Measurements from ENCODE around the gene PLEKHN1.
"Not testable (repeated sequence)": the region's sequence is repeated elsewhere in the genome, so short reads cannot be mapped to it uniquely, and the experiment has no call there.

Gene PLEKHN1

DNA sequence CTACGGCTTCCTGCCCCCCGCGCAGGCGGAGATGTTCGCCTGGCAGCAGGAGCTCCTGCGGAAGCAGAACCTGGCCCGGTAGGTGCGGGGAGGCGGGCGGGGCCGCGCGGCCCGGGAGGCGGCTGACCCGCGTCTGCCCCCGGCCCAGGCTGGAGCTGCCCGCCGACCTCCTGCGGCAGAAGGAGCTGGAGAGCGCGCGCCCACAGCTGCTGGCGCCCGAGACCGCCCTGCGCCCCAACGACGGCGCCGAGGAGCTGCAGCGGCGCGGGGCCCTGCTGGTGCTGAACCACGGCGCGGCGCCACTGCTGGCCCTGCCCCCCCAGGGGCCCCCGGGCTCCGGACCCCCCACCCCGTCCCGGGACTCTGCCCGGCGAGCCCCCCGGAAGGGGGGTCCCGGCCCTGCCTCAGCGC, 23.9 kb upstream of the PLEKHN1 start:
- DNase-seq (ENCODE audit: low read depth): no peak

DNA sequence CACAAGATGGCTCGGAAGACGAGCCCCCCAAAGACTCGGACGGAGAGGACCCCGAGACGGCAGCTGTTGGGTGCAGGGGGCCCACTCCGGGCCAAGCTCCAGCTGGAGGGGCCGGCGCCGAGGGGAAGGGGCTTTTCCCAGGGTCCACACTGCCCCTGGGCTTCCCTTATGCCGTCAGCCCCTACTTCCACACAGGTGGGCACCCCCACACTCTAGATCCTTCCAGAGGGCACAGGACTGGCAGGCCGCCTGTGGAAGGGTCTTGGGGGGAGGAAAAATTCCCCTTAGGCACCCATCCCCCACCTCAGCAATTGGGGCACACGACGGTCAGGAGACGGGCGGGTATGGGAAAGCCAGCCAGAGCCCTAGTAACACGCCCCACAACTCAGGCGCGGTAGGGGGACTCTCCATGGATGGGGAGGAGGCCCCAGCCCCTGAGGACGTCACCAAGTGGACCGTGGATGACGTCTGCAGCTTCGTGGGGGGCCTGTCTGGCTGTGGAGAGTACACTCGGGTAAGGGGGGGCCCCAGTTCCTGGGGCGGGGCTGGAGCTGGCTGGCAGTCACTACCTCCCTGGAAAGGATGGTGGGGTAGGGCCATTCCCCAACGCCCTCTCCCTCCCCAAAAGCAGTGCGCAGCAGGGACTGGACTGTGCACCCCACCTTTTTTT, 23.3 kb upstream of the PLEKHN1 start:
- no peak for DNase-seq (ENCODE audit: low read depth)

DNA sequence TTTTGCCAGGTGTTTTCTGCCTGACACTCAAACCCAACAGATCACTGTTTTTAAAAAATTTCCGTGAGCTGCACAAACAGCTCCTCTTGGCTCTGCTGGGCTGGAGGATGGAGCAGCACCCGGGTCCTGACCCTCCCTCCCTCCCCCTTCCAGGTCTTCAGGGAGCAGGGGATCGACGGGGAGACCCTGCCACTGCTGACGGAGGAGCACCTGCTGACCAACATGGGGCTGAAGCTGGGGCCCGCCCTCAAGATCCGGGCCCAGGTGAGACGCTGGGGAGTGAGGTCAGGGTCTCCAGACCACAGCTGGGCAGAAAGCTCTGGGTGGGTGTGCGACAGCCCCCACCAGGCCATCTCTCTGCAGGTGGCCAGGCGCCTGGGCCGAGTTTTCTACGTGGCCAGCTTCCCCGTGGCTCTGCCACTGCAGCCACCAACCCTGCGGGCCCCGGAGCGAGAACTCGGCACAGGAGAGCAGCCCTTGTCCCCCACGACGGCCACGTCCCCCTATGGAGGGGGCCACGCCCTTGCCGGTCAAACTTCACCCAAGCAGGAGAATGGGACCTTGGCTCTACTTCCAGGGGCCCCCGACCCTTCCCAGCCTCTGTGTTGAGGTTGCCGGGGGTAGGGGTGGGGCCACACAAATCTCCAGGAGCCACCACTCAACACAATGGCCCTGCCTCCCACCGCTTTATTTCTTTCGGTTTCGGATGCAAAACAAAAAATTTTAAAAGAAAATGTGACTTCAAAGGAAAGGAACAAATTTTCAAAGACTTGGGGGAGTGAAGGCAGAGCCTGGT, 22.5 kb upstream of the PLEKHN1 start:
- no peak for DNase-seq (ENCODE audit: low read depth)

DNA sequence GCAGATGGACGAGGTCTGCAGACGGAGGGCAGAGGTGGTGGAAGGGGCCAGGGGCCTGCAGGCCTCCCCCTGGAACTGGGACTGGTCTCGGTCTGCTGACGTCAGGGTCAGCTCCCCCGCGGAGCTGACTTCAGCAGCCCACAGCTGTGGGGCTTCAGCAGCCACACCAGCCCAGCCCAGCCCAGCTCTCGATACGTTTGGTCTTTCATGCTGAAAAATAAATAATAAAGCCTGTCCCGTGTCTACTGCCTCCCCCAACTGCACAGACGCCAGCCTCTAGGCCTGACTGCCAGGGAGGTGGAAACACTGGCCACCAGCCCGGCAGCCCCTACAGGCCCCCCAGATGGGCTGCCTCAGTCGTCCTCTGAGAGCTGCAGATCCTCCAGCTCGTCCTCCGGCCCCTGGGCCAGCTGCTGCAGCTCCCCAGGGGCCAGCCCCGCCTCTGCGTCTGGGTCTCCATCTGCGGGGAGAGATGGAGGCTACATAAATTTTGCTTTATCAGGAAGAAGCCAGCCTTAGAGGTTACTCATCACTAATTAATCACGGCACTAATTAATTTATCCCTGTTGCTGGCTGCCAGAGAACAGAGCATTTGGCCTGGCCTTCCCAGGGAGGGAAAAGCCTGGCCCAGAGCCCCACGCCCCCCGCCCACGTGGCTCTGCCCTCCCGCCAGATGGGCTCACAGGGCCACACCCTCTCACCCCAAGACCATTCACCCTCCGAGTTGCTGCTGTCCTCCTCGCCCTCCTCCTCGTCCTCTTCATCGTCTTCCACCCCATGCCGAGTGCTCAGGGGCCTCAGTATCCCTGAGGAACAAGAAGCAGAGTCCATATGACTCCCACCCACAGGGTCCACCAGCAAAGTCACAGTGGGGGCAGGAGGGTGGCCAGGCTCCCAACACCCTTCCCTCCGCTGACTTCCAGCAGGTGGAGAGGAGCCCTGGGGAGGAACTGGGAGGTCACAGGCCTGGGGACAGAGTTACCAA, 21.6 kb upstream of the PLEKHN1 start:
- DNase-seq (ENCODE audit: low read depth): no peak

DNA sequence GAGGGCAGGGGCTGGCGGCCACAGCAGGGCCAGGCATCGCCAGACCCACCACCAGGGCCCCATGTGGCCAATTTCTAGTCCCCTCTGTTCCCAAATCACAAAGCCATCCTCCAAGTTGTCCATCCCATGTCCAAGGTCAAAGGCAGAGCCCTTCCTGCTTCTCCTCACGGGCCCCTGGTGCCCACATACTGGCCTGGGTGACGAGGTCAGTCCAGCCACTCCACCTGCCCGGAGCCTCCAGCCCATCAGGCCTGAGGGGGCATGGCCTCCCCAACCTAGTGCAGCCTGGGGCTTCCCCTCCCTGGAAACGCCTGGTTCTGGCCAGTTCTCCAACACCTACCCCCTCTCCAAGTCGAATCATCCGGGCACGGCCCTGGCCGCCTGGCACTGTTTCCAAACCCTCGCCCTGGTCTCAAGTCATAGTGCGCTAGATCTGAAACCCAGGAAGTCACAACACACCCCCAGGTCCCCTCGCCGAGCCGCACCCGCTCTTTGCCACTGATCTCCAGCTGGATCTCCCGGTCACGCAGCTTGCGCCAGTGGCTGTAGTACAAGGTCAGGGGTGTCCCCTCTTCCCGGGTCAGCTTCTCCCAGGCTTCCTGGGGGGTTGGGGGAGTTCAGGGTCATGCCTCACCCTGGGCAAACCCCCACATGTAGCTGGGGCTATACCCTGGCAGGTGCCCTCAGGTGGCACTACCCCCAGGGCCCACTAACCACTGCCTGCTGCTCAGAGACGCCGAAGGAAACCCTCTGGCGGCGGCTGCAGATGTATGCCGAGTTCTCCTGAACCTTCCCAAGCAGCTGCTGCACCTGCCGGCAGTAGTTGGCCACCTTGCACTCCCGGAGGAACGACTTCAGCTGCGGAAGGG, 20.4 kb upstream of the PLEKHN1 start:
- no peak for DNase-seq (ENCODE audit: low read depth)

DNA sequence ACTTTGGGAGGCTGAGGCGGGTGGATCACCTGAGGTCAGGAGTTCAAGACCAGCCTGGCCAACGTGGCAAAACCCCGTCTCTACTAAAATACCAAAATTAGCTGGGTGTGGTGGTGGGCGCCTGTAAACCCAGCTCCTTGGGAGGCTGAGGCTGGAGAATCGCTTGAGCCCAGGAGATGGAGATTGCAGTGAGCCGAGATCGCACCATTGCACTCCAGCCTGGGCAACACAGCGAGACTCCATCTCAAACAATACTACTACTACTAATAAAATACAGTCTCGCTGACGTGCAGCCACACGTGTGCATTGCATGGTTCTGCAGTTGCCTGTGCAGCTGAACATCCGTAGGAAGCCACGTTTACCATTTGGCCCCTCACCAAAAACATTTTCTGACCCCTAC, 19.5 kb upstream of the PLEKHN1 start:
- DNase-seq (ENCODE audit: low read depth): not testable (repeated sequence)

DNA sequence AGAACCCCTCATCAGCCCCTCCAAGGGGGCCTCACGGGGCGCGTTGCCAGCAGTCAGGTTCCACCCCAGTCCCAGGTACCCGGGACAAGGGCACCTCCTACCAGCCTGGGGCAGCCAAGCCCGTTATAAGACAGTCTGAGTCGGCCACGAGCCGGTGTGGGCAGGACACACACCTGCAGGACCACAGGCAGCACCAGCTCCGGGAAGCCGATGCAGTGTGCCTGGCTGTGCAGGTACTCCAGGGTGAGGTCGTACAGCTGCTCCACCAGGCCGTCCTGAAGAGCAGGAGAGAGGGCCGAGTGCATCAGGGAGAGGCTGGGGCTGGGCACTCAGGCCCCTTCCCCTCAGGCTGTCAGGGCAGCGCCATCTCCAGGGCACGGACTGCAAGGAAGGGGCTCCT, 18.3 kb upstream of the PLEKHN1 start:
- DNase-seq (ENCODE audit: low read depth): no peak

DNA sequence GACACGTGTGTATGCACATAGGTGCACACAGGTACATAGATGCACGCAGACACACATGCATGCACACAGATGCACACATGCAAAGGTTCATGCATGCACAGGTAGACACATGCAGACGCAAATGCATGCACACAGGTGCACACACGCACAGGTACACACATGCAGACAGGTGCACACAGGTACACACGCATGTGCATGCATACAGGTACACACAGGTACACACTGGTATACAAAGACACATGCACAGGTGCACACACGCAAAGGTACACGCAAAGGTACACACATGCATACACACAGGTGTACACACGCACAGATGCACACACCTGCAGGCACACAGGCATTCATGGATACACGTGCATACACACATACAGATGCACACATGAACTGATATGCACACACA, 16.0 kb upstream of the PLEKHN1 start:
- no peak for DNase-seq (ENCODE audit: low read depth)

DNA sequence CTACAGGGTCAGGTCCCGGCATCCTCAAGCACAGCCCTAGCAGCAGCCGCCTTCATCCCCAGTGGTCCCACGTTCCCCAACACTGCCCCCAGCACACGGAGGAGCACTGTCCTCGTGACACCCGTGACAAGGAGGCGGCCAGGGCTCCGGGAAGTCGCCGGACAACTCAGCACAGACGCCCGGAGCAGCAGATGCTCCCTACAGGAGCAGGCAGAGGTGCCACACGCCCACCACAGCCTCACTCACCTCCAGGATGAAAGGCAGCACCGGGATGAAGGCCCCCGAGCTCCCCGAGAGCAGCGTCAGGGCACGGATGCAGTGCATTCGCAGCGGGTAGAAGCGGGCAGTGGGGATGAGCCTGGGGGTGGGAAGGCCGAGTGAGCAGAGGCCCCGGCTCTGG, 15.4 kb upstream of the PLEKHN1 start:
- no peak for DNase-seq (ENCODE audit: low read depth)

DNA sequence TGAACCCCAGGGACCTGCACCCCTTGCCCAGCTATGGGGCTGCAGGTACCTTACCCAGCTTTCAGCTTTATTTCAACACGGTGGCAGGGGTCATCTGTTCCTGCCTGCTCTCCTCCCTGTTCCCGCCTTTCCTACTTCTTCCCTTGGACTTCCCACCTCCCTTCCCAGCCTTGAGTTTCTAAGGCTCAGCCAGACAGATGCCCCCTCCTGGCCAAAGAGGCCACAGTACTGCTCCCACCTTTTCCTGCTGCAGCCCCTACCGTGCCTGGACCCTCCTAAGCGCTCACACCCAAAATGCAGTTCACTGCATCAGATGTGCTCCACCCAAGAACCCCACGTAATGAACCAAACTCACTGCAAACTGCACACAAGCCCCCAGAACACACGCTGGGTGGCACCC, 14.9 kb upstream of the PLEKHN1 start:
- no peak for DNase-seq (ENCODE audit: low read depth)

DNA sequence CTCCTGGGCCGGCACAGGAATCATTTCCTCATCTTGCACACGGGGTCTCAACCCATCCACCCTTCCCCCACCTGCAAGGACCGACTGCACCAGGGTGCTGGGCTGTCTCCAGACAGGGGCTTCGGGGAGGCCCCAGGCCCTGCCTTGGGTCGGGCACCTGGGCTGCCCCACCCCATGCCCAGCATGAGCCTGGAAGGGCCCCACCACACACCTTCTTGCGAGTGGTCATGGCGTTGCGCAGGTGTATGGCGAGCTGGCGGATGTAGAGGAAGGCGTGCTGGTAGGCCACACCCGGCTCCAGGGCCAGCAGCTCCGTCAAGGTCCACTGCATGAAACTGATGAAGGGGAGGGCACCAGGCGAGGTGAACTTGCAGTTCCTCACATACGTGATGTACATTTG, 14.1 kb upstream of the PLEKHN1 start:
- no peak for DNase-seq (ENCODE audit: low read depth)

DNA sequence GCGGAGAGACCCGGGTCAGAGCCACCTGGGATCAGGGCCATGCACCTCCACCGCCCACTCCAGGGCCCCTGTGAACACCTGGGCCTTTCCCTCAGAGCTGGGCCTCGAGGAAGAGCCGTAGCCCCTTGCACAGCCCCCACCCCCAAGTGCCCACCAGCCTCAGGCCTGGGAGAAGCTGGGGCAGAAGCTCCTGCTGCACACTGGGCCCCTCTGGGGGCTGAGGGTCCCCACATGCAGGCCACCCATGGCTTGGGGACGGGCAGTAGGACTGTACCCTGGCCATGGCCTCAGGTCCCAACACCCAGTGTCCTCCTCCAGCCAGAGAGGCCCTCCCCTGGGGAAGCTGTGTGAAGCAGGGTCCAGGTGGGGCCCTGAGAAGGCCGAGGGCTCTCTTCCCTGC, 13.7 kb upstream of the PLEKHN1 start:
- DNase-seq (ENCODE audit: low read depth): no peak

DNA sequence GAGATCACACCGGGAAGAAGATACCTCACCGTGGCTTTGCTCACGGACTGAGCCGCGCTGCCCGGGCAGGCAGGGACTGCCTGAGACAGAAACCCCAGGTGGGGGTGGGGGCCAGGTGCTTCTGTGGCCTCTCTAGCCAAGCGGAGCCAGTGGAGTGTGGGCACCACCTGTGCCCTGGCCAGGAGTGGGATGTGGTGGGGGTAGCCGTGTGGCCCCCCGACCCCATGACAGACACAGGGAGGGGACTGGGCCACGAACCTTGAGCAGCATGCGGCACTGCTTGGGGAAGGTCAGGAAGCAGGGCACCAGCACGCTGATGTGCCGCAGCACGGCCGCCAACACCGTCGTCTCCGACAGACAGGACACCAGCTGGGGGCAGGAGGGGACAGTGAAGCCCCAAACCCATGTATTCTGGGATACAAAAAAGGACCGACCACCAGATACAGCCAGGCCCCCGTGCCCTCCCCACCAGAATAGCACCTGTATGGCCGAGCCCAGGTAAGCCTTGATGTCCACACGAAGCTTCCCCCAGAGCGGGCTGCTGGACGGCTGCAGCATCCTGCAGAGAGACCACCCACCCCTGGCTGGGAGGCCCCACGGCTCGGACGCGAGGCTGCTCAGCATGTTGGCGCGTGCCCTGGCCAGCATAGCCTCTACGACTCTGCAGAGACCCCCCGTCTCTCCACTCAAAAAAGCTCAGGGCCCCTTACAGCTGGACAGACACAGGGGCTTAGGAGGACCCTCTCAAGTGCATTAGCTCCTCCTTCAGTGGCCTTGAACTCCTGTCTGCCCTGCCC, 12.6 kb upstream of the PLEKHN1 start:
- no peak for DNase-seq (ENCODE audit: low read depth)

DNA sequence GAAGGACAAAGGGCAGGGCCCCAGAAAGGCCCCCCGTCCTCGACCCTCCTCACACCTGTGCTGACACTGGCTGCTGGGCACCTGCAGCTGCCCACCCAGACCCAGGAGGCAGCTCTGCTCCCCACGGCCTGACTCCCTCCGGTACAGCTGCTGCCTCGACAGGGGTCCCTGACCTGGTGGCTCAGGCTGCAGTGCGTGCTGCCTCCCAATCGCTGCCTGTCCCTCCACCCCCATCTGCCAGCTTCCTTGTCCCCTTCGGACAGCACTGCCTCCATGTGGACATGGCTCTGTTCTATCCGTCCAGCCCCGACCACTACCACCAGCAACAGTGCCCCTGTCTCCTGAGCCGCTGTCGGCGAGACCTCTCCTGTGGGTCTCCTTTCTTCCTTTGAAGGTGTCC, 11.4 kb upstream of the PLEKHN1 start:
- DNase-seq (ENCODE audit: low read depth): no peak

DNA sequence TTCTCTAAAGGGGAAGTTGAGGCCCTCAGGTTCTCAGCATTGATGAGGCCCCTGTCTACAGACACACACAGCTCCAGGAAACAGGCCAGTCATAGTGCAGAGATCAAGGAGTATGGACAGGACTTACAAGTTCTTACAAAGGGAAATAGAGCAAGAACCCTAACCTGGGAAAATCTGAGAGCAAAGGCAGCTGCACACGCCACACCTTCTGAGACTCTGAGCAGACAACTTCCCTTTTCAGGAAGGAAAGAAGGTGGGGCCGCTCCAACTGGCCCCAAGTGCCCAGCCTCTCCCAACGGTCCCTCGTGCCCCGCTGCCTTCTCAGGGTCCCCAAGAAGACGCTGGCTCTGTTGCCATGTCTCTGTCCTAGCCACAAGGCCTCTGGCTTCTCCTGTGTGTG, 10.8 kb upstream of the PLEKHN1 start:
- DNase-seq (ENCODE audit: low read depth): no peak

DNA sequence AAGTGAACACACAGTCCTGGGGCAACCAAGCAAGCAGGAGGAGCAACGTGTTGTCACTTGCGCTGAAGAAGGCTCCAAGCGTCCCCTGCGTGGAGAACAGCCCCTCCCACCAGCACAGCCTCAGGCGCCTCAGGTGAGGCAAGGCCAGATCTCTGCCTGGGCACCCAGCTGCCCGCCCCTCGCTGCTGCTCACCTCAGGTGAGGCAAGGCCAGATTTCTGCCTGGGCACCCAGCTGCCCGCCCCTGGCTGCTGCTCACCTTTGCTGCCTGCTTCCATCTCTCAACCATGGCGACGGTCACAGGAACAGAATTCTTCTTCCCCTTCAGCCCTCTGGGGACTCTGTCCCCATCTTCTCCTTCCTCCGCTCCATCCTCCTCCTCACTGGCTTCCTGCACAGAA, 9.6 kb upstream of the PLEKHN1 start:
- no peak for DNase-seq (ENCODE audit: low read depth)

DNA sequence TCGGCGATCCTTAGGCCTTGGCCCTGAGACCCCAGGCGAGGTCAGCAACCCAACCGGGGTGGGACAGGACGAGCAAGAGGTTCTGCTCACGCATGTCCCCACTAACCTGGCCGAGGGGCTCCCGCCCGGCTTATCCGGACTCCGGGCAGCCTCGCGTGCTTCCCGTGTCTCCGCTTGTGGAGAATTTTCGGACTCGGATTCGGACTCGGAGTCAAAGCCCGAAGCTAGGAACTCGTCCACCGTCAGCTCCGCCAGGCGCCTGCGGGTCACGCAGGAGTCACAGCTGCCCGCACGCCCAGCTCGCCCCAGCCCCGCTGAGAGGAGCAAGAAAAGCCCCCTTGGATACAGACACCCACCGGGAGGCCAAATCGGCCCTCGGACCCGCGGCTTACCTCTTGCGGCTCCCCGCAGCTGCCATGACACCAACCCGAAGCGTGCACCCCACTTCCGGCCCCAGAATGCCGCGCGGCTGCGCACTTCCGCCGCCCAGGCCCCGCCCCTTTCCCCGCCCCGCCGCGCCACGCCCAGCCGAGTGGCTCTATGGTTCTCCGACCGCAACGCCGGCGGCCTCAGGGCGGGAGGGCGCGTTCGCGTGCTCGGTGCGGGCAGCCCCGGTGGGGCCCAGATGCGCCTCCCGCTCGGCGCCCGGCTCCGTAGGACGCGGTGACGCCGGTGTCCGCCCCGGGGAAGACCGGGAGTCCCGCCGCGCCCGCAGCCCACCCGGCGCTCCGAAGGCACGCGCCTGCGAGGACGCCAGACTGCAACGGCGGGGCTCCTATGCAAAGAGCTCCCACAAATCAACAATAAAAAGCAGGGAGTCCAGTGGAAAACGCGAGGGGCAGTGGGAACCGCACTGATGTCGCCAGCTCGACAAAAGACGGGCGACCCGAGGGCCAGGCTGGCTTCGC, 7.2 kb upstream of the PLEKHN1 start, which contains the start of gene NOC2L:
Gene NOC2L (minus strand): TSS at position 434 of the 908 bp plus-strand sequence. CDS start 16 bp downstream, at position 418.
- DNase-seq (ENCODE audit: low read depth): peak; percentile 94

DNA sequence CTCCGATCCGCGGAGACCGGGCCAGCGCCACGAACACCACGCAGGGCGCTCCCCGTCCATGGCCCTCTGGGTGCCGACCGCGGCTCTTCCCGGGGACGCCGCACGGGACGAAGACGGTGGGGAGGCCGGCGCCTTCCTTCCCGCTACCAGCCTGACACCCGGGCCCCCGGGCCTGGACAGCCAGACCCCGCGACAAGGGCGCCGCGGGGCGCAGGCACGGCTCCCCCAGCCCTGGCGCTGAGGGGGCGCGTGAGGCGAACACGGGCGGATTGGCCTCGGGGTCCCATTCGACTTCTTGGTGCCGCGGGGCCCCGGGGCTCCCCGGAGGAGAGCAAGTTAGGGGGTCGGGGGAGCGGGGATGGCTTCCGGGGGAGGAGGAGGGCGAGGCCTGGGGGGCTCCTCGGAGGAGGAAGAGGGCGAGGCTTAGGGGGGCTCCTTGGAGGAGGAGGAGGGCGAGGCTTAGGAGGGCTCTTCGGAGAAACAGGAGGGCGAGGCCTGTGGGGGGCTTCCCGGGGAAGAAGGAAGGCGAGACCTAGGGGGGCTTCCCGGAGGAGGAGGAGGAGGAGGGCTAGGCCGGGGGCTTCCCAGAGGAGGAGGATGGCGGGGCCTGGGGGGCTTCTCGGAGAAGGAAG, 6.4 kb upstream of the PLEKHN1 start:
- no peak for DNase-seq (ENCODE audit: low read depth)
